Thymus (tissue), 11 donors: ENCODE data around the gene ADAM11. TPM values are rescaled to one million over a fixed set of nuclear protein-coding genes. Genes with fewer than 3 reads are reported as not detected.
"Not testable (repeated sequence)": the region's sequence is repeated elsewhere in the genome, so short reads cannot be mapped to it uniquely, and the experiment has no call there.

Experiments
- DNase-seq, 9 donors: peaks; one replicate each; pipeline ENCODE4 v3.0.0-alpha.2; 2013; ENCODE audit warnings: low spot score in 9 of 9, low read depth in 6 of 9, missing footprints in 1 of 9
- H3K27ac ChIP-seq, 2 donors: one replicate each; pipeline ENCODE4 v1.5.1; 2013; ENCODE audit warnings: control low read depth in 1 of 2, low read depth in 1 of 2, low read length in 1 of 2, mild to moderate bottlenecking in 1 of 2, moderate library complexity in 1 of 2
- H3K27me3 ChIP-seq, 2 donors: one replicate each; pipeline ENCODE4 v1.5.1; 2013; ENCODE audit warnings: low read length in 1 of 2; ENCODE audit not compliant: control insufficient read depth in 2 of 2, insufficient read depth in 1 of 2
- H3K36me3 ChIP-seq, 2 donors: one replicate each; pipeline ENCODE4 v1.5.1; 2013; ENCODE audit warnings: low read length in 1 of 2, mild to moderate bottlenecking in 1 of 2, moderate library complexity in 1 of 2; ENCODE audit not compliant: control insufficient read depth in 2 of 2, insufficient read depth in 2 of 2
- H3K4me1 ChIP-seq, 2 donors: one replicate each; pipeline ENCODE4 v1.5.1; 2013; ENCODE audit warnings: low read length in 2 of 2; ENCODE audit not compliant: control insufficient read depth in 2 of 2, insufficient read depth in 2 of 2
- H3K4me3 ChIP-seq, 2 donors: one replicate each; pipeline ENCODE4 v1.5.1; 2013; ENCODE audit warnings: low read length in 2 of 2, control low read depth in 1 of 2, mild to moderate bottlenecking in 1 of 2
- H3K9me3 ChIP-seq, 2 donors: one replicate each; pipeline ENCODE4 v1.5.1; 2013; ENCODE audit warnings: low read length in 1 of 2, mild to moderate bottlenecking in 1 of 2; ENCODE audit not compliant: control insufficient read depth in 2 of 2, insufficient read depth in 1 of 2
- WGBS: extraction: QIAGEN DNeasy Blood & Tissue Kit; methylation state at CpG from one replicate; pipeline ENCODE4 v1.1.7; 2013; 5-methylcytosine and 5-hydroxymethylcytosine counted together
- polyA plus RNA-seq: library from polyadenylated mRNA; stranded (reverse); fragments of 200-250 nt; gene quantifications from one replicate; pipeline ENCODE4 v1.2.3, GENCODE V29; 2013
- total RNA-seq: library from RNA; stranded (reverse); fragments of 120-200 nt; gene quantifications from one replicate; pipeline ENCODE4 v1.2.4, GENCODE V29; 2013
- donor health status: healthy.

Gene ADAM11
- total and polyA plus RNA-seq, 2 donors: 0.33 to 1.3 TPM

DNA sequence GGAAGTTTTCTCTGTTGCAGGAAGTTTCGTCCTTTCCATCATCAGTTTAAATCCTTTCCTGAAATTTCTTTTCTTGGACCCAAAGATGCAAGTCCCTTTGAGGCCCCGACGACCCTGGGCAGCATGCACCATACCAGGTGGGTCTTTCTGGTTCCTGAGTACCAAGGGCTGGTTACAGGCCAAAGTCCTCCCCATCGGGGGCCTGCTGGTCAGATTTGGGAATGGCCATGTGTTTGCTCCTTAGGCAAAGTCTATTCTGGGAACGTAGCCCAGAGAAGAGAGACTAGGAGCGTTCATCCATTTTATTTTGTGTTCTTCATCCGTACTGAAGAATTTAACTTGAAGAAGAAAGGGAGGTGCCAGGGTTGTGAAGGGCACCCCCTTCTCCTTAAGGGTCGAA is 17.5 kb upstream of the ADAM11 start:
- Histone ChIP-seq H3K4me1 (peaks cover 0 to 5% of the 10 kb centered on the region in 2 donors), H3K27ac (no peak overlapping the region), H3K4me3 (no peak overlapping the region), H3K9me3 (no peaks in the 10 kb centered on the region), H3K36me3 (peaks cover 16 to 26% of the 10 kb centered on the region in 2 donors), H3K27me3 (no peaks in the 10 kb centered on the region)
- 98% methylated on average over 8 of the region's 8 CpGs for WGBS
- no peak for DNase-seq

DNA sequence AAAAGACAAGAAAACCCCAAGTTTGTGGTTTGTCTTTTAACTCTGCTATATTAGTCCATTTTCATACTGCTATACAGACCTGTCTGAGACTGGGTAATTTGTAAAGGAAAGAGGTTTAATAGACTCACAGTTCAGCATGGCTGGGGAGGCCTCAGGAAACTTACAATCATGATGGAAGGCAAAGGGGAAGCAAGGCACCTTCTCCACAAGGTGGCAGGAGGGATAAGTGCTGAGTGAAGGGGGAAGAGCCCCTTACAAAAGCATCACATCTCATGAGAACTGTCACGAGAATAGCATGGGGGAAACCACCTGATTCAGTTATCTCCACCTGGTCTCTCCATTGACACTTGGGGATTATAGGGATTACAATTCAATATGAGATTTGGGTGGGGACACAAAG is 13.5 kb upstream of the ADAM11 start:
- Histone ChIP-seq H3K27ac (no peak overlapping the region), H3K36me3 (peaks cover 20 to 40% of the 10 kb centered on the region in 2 donors), H3K27me3 (no peaks in the 10 kb centered on the region), H3K9me3 (no peaks in the 10 kb centered on the region), H3K4me3 (no peak overlapping the region), H3K4me1 (no peaks in the 10 kb centered on the region)
- DNase-seq: no peak
- 94% methylated on average over 1 of the region's 1 CpG for WGBS

DNA sequence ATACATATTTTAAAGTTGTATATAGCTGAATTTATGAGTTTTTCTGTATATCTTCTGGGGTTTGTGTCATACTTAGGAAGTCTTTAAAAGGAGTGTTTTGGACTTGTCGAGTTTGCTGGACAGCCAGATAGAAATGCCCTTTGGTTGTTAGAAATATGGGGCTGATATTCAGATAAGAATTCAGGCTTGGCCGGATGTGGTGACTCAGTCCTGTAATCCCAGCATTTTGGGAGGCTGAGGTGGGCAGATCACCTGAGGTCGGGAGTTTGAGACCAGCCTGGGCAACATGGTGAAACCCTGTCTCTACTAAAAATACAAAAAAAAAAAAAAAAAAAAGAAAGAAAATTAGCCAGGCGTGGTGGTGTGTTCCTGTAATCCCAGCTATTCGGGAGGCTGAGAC is 13.1 kb upstream of the ADAM11 start:
- WGBS: 96% methylated on average over 5 of the region's 5 CpGs
- H3K36me3 ChIP-seq: peaks cover 24 to 44% of the 10 kb centered on the region in 2 donors
- H3K9me3 ChIP-seq, H3K4me3 ChIP-seq, H3K27ac ChIP-seq, DNase-seq, H3K27me3 ChIP-seq, H3K4me1 ChIP-seq: not testable (repeated sequence)

DNA sequence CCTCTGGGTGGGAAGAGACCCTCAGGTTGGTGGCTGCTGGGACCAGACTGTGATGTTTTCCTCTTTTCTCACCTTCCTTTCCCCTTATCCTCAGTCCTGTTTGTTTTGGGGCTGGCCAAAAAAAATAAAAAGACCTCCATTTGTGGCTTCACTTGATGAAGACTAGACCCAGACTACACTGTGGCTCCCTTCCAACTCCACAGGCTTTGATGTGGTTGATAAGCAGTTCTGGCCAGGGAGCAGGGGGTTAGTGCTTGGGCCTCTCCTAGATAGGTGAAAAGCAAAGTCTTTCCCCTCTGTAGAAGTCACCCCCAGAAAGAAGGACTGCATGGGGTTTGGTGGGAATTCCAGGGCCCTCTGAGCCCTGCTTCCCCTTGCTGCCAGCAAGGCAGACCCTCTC is 11.2 kb upstream of the ADAM11 start:
- H3K4me1 ChIP-seq: no peaks in the 10 kb centered on the region

DNA sequence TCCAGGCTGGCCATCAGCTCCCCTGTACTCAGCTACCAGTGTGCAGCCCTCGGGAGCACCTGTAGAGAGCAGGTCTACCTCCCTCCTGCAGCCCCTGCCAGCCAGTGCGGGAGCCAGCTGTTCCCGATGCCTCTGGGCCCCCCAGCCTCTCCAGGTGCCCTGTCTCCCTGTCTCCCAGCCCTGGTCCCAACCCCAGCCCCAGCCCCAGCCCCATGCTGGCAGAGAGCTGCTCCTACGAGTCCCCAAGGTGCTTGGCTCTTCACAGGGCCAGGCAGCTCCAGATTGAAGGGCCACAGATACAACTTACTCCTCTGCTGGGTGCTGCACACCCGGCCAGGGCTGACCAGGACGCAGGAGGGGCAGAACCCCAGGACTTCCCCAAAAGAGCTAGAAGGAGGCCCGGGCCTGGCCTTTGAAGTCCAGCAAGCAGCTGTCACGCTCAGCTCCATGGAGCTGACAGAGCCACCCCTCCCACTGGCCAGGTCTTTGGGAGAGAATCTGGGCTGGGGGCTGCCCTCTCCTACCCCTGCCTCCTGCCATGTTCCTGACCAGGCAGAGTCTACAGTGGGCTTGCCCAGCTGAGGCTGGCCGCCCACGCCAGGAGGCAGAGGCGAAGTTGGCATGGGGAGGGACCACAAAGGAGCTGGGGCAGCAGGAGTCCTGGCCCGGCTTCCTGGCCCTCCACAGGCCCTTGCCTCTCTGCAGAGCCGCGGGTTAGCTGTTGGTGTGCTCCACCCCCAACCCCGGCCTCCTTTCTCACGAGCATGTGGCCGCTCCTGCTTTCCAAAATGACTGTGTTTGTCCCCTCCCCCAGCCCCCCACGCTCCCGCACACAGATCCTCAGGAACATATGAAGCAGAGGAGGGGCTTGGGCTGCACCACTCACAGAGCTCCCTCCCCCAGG is 9.5 kb upstream of the ADAM11 start:
- H3K27me3 ChIP-seq: no peaks in the 10 kb centered on the region
- H3K9me3 ChIP-seq: no peaks in the 10 kb centered on the region
- H3K4me3 ChIP-seq: no peak overlapping the region
- 97% methylated on average over 19 of the region's 19 CpGs for WGBS
- H3K36me3 ChIP-seq: peaks cover 30 to 38% of the 10 kb centered on the region in 2 donors
- DNase-seq: no peak
- H3K27ac ChIP-seq: no peak overlapping the region
- H3K4me1 ChIP-seq: no peaks in the 10 kb centered on the region

More for the DNA sequence above, 11.2 kb upstream of the ADAM11 start:
- no peak for DNase-seq
- H3K36me3 ChIP-seq: peaks cover 30 to 38% of the 10 kb centered on the region in 2 donors
- no peak overlapping the region for H3K4me3 ChIP-seq
- no peaks in the 10 kb centered on the region for H3K27me3 ChIP-seq
- no peaks in the 10 kb centered on the region for H3K9me3 ChIP-seq
- no peak overlapping the region for H3K27ac ChIP-seq

DNA sequence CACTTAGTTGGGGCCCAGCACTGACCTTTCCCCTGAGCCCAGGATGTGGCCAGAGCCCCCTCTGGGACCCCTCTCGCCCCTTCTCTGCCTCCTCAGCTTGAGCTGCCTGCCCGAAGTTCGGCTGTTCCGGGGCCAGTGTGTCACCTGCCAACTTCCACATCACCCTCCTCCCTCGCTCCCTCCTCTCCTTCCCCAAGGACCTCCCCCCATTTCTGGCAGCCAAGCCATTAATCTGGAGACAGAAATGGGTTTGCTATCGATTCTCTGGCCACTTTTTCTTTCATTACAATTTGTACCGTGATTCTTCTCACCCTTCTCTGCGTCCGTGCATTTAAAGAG is 8.8 kb upstream of the ADAM11 start:
- Histone ChIP-seq H3K4me3 (no peak overlapping the region), H3K9me3 (no peaks in the 10 kb centered on the region), H3K4me1 (no peaks in the 10 kb centered on the region), H3K27me3 (no peaks in the 10 kb centered on the region), H3K27ac (no peak overlapping the region), H3K36me3 (peaks cover 30 to 38% of the 10 kb centered on the region in 2 donors)
- DNase-seq: no peak
- WGBS: 90% methylated on average over 9 of the region's 9 CpGs

DNA sequence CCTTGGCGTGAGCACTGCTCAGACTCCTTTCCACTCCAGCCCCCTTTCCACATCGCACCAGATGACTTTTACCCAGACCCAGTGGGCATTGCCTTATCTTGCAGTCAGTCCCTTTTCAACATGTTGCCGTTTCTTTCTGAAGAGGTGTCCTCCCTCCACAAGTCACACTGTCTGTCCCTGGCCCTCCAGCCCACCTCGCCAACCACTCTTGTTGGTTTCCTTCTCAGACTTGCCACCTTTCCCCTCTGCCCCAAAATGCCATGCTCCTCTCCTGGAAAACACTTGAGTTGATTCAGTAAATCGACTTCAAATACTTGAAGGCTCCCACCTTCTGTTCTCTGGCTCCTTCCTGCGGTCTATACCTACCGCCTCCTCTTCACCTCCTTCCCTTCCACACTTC is 7.5 kb upstream of the ADAM11 start:
- Histone ChIP-seq H3K4me3 (no peak overlapping the region), H3K4me1 (no peaks in the 10 kb centered on the region), H3K27me3 (peaks cover 0 to 3% of the 10 kb centered on the region in 2 donors), H3K9me3 (no peaks in the 10 kb centered on the region), H3K27ac (no peak overlapping the region), H3K36me3 (peaks cover 30 to 38% of the 10 kb centered on the region in 2 donors)
- 96% methylated on average over 7 of the region's 7 CpGs for WGBS
- DNase-seq: no peak

DNA sequence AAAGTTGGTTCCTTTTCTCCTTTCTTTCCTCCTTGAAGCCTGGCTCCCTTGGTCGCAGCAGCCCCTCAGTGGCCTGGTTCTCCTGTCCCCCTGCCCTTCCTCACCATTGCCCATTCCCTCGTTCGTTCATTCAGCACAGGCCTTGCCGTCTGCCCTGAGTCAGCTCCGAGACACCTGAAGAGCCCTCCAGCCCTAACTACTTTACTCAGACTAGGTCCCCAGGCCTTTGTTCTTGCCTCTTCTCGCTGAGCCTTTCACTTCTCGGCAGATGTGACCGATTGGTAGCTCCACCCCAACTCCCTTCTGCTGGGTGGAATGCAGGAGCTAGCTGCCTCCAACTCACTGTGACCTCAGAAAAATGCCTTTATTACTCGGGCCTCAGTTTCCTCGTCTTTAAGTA is 7.0 kb upstream of the ADAM11 start:
- Histone ChIP-seq H3K4me3 (no peak overlapping the region), H3K36me3 (peaks cover 30 to 38% of the 10 kb centered on the region in 2 donors), H3K4me1 (no peaks in the 10 kb centered on the region), H3K27me3 (peaks cover under 1 to 6% of the 10 kb centered on the region in 2 donors), H3K27ac (no peak overlapping the region), H3K9me3 (no peaks in the 10 kb centered on the region)
- 97% methylated on average over 10 of the region's 10 CpGs for WGBS
- DNase-seq: no peak

DNA sequence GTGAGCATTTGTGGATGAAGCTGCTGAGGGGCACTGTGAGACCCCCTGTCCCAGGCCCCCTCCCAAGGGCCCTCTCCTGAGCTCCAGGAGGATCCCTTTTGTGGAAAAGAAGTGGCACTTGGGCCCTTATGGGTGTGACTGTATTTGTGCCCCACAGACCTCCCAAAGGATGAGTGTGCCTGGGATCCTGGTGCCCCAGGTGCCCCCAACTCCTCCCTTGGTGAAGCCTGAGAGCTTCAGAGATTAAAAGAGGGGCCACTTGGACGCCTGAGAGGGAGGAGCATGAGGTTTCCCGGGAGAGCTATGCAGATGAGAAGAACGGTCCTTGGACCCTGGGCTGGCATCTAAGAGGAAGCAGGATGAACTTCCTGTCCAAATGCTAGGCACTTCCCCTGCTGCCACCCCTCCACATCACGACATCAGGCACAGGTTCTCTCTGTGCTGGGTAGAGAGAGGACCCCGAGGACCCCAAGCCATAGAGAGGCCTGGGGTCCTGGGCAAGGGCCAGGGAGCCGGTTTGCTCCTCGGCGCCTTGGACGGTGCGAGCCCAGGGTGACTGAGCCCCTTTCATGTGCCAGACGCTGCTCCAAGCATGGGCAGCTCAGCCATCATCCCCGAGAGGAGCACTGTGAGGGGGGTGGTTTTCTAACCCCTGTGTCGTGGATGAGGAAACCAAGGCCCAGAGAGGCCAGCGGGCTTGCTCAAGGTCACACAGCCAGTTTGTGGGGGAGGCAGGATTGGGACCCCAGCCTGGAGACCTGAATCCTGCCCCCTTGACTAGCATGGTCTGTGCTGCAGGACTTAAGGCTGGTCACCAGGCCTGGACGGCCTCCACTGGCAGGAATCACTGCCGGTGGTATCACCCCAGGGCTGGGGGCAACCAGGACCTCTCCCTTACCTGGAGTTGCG is 5.6 kb upstream of the ADAM11 start:
- H3K36me3 ChIP-seq: peaks cover 20 to 26% of the 10 kb centered on the region in 2 donors
- peaks cover 14 to 20% of the 10 kb centered on the region in 2 donors for H3K27me3 ChIP-seq
- H3K4me1 ChIP-seq: no peaks in the 10 kb centered on the region
- no peak overlapping the region for H3K4me3 ChIP-seq
- no peaks in the 10 kb centered on the region for H3K9me3 ChIP-seq
- WGBS: 96% methylated on average over 17 of the region's 17 CpGs
- H3K27ac ChIP-seq: no peak overlapping the region
- DNase-seq: no peak
